ENCODE data around the gene PHOSPHO2. TPM values are rescaled to one million over a fixed set of nuclear protein-coding genes. Genes with fewer than 3 reads are reported as not detected.

The PHOSPHO2 gene
- total and polyA plus RNA-seq, 4 experiments from 2014 or later = 2.9 to 7.4 (median 7.2) TPM

GRCh38 chr2:169661265-169661664, 33.0 kb upstream of the PHOSPHO2 start:
- no peak for DNase-seq
- Histone ChIP-seq H3K36me3 (ENCODE audit: insufficient read depth, low read length) (no peaks in the 10 kb centered on the region), H3K9me3 (ENCODE audit: control insufficient read depth in 1 of 2, low read length in 2 of 2) (no peaks in the 10 kb centered on the region), H3K4me3 (ENCODE audit: low read length in 2 of 2) (no peak overlapping the region), H3K27ac (ENCODE audit: low read depth, low read length) (no peak overlapping the region), H3K27me3 (ENCODE audit: insufficient read depth, low read length) (no peaks in the 10 kb centered on the region), H3K4me1 (ENCODE audit: insufficient read depth, low read length) (no peaks in the 10 kb centered on the region)
- intact Hi-C loops (cut with micrococcal nuclease) = no loop called here
- H3K9me3 Mint-ChIP-seq = no peaks in the 10 kb centered on the region
- H3K4me1 Mint-ChIP-seq = no peaks in the 10 kb centered on the region
- no peak overlapping the region for H3K27ac Mint-ChIP-seq
- POLR2A ChIA-PET (ENCODE audit: partially characterized antibody) = no interaction called here
- peaks cover 0 to 4% of the 10 kb centered on the region in 2 donors for H3K27me3 Mint-ChIP-seq
- CTCF ChIA-PET (ENCODE audit: partially characterized antibody) = no interaction called here
- no peaks in the 10 kb centered on the region for H3K36me3 Mint-ChIP-seq
- H3K4me3 Mint-ChIP-seq = no peak overlapping the region

GRCh38 chr2:169662744-169663143, 31.5 kb upstream of the PHOSPHO2 start:
- ChIA-PET POLR2A (ENCODE audit: partially characterized antibody) (no interaction called here), CTCF (ENCODE audit: partially characterized antibody) (no interaction called here)
- no peaks in the 10 kb centered on the region for H3K36me3 Mint-ChIP-seq

DNA sequence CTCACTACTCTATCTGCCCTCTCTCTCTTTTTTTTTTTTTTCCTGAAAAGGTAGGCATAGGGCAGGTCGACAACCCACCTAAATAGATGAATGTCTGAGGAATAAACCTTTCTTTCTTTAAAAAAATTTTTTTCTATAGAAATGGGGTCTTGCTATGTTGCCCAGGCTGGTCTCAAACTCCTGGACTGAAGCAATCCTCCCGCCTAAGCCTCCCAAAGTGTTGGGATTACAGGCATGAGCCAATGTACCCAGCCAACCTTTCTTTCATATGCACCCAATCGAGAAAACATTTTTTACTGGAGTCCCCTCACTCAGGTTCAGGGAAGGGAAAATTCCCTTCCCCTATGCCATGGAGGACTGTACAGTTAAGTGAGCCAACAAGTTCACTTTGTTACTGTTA, 31.0 kb upstream of the PHOSPHO2 start:
- Mint-ChIP-seq H3K4me3 (no peak overlapping the region), H3K27ac (no peak overlapping the region), H3K9me3 (peaks cover 0 to 2% (median 0%) of the 10 kb centered on the region in 8 donors), H3K36me3 (no peaks in the 10 kb centered on the region), H3K4me1 (no peaks in the 10 kb centered on the region), H3K27me3 (peaks cover 0 to 4% of the 10 kb centered on the region in 2 donors)
- no peak for DNase-seq
- H3K4me3 ChIP-seq (ENCODE audit: low read length in 2 of 2) = no peak overlapping the region
- ChIA-PET POLR2A (ENCODE audit: partially characterized antibody) (no interaction called here), CTCF (ENCODE audit: partially characterized antibody) (interaction anchor here (0.7 kb wide), 1 partner anchor 30 kb away, joined by 3 read pairs; no protein-coding TSS in a partner anchor)
- H3K27ac ChIP-seq (ENCODE audit: low read depth, low read length) = no peak overlapping the region
- no peaks in the 10 kb centered on the region for H3K36me3 ChIP-seq (ENCODE audit: insufficient read depth, low read length)
- no peaks in the 10 kb centered on the region for H3K9me3 ChIP-seq (ENCODE audit: control insufficient read depth in 1 of 2, low read length in 2 of 2)
- intact Hi-C loops (cut with micrococcal nuclease) = no loop called here
- no peaks in the 10 kb centered on the region for H3K27me3 ChIP-seq (ENCODE audit: insufficient read depth, low read length)
- no peaks in the 10 kb centered on the region for H3K4me1 ChIP-seq (ENCODE audit: insufficient read depth, low read length)

More at GRCh38 chr2:169662744-169663143, 31.5 kb upstream of the PHOSPHO2 start:
- peaks cover 0 to 2% (median 0%) of the 10 kb centered on the region in 8 donors for H3K9me3 Mint-ChIP-seq
- peak overlapping the region in 1 of 7 donors; percentile 15 for H3K27ac Mint-ChIP-seq
- no peaks in the 10 kb centered on the region for H3K4me1 ChIP-seq (ENCODE audit: insufficient read depth, low read length)
- H3K36me3 ChIP-seq (ENCODE audit: insufficient read depth, low read length) = no peaks in the 10 kb centered on the region
- no peaks in the 10 kb centered on the region for H3K4me1 Mint-ChIP-seq
- H3K4me3 ChIP-seq (ENCODE audit: low read length in 2 of 2) = no peak overlapping the region
- H3K4me3 Mint-ChIP-seq = no peak overlapping the region
- H3K27me3 ChIP-seq (ENCODE audit: insufficient read depth, low read length) = no peaks in the 10 kb centered on the region
- intact Hi-C loops (cut with micrococcal nuclease) = no loop called here
- H3K9me3 ChIP-seq (ENCODE audit: control insufficient read depth in 1 of 2, low read length in 2 of 2) = no peaks in the 10 kb centered on the region
- H3K27ac ChIP-seq (ENCODE audit: low read depth, low read length) = no peak overlapping the region
- no peak for DNase-seq
- H3K27me3 Mint-ChIP-seq = peaks cover 0 to 4% of the 10 kb centered on the region in 2 donors

DNA sequence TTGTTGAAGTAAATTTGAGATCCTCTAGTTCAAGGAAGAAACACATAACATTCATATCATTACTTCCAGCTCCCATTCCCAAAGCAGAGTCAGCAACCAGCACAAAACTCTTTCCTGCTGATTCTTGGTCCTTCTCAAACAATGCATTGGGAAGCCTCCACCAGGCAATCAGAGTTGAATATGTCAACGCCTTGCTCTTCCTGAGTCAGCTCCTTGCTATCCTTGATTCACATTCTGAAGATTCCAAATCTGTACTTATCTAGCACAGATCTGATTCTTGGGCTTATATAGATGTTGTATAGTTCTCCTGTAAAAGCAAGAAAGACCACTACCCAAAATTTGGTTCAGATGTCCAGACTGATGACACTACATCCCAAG, 29.7 kb upstream of the PHOSPHO2 start:
- no peak overlapping the region for H3K4me3 Mint-ChIP-seq
- POLR2A ChIA-PET (ENCODE audit: partially characterized antibody) = no interaction called here
- H3K36me3 Mint-ChIP-seq = no peaks in the 10 kb centered on the region
- Histone ChIP-seq H3K27ac (ENCODE audit: low read depth, low read length) (no peak overlapping the region), H3K4me1 (ENCODE audit: insufficient read depth, low read length) (no peaks in the 10 kb centered on the region), H3K36me3 (ENCODE audit: insufficient read depth, low read length) (no peaks in the 10 kb centered on the region), H3K9me3 (ENCODE audit: control insufficient read depth in 1 of 2, low read length in 2 of 2) (no peaks in the 10 kb centered on the region), H3K27me3 (ENCODE audit: insufficient read depth, low read length) (no peaks in the 10 kb centered on the region), H3K4me3 (ENCODE audit: low read length in 2 of 2) (no peak overlapping the region)
- H3K9me3 Mint-ChIP-seq = peaks cover 0 to 2% (median 0%) of the 10 kb centered on the region in 8 donors
- CTCF ChIA-PET (ENCODE audit: partially characterized antibody) = interaction anchor here (0.6 kb wide), 1 partner anchor 1687 kb away, joined by 4 read pairs; no protein-coding TSS in a partner anchor
- H3K4me1 Mint-ChIP-seq = no peaks in the 10 kb centered on the region
- intact Hi-C loops (cut with micrococcal nuclease) = no loop called here
- peaks cover 0 to 4% of the 10 kb centered on the region in 2 donors for H3K27me3 Mint-ChIP-seq
- no peak for DNase-seq
- H3K27ac Mint-ChIP-seq = no peak overlapping the region

GRCh38 chr2:169664978-169665930, 29.0 kb upstream of the PHOSPHO2 start:
- no peaks in the 10 kb centered on the region for H3K27me3 ChIP-seq (ENCODE audit: insufficient read depth, low read length)
- no peak overlapping the region for H3K27ac ChIP-seq (ENCODE audit: low read depth, low read length)
- intact Hi-C loops (cut with micrococcal nuclease) = no loop called here
- H3K4me1 Mint-ChIP-seq = no peaks in the 10 kb centered on the region
- H3K27ac Mint-ChIP-seq = no peak overlapping the region
- DNase-seq = no peak
- no peaks in the 10 kb centered on the region for H3K36me3 ChIP-seq (ENCODE audit: insufficient read depth, low read length)
- H3K36me3 Mint-ChIP-seq = no peaks in the 10 kb centered on the region
- no peaks in the 10 kb centered on the region for H3K4me1 ChIP-seq (ENCODE audit: insufficient read depth, low read length)
- peaks cover 0 to 4% of the 10 kb centered on the region in 2 donors for H3K27me3 Mint-ChIP-seq
- CTCF ChIA-PET (ENCODE audit: partially characterized antibody) = no interaction called here
- POLR2A ChIA-PET (ENCODE audit: partially characterized antibody) = no interaction called here
- no peak overlapping the region for H3K4me3 Mint-ChIP-seq
- no peak overlapping the region for H3K4me3 ChIP-seq (ENCODE audit: low read length in 2 of 2)
- H3K9me3 ChIP-seq (ENCODE audit: control insufficient read depth in 1 of 2, low read length in 2 of 2) = no peaks in the 10 kb centered on the region
- H3K9me3 Mint-ChIP-seq = peaks cover 0 to 2% (median 0%) of the 10 kb centered on the region in 8 donors

- H3K4me1 ChIP-seq (ENCODE audit: insufficient read depth, low read length) = no peaks in the 10 kb centered on the region
- H3K36me3 ChIP-seq (ENCODE audit: insufficient read depth, low read length) = no peaks in the 10 kb centered on the region
- no peak overlapping the region for H3K4me3 Mint-ChIP-seq
- no peak for DNase-seq
- no peaks in the 10 kb centered on the region for H3K36me3 Mint-ChIP-seq
- no peaks in the 10 kb centered on the region for H3K27me3 ChIP-seq (ENCODE audit: insufficient read depth, low read length)
- H3K9me3 Mint-ChIP-seq = peaks cover 0 to 2% (median 0%) of the 10 kb centered on the region in 8 donors
- POLR2A ChIA-PET (ENCODE audit: partially characterized antibody) = no interaction called here
- CTCF ChIA-PET (ENCODE audit: partially characterized antibody) = no interaction called here
- H3K27ac Mint-ChIP-seq = no peak overlapping the region
- no peaks in the 10 kb centered on the region for H3K4me1 Mint-ChIP-seq
- H3K27me3 Mint-ChIP-seq = peaks cover 0 to 4% of the 10 kb centered on the region in 2 donors
- intact Hi-C loops (cut with micrococcal nuclease) = no loop called here
- H3K27ac ChIP-seq (ENCODE audit: low read depth, low read length) = no peak overlapping the region
- no peak overlapping the region for H3K4me3 ChIP-seq (ENCODE audit: low read length in 2 of 2)
- no peaks in the 10 kb centered on the region for H3K9me3 ChIP-seq (ENCODE audit: control insufficient read depth in 1 of 2, low read length in 2 of 2)
These were observed 26.7 kb upstream of the PHOSPHO2 start for GRCh38 chr2:169667583-169667982.

- Mint-ChIP-seq H3K27me3 (peaks cover 4 to 5% of the 10 kb centered on the region in 2 donors), H3K4me3 (no peak overlapping the region), H3K27ac (no peak overlapping the region), H3K36me3 (no peaks in the 10 kb centered on the region), H3K4me1 (no peaks in the 10 kb centered on the region), H3K9me3 (peaks cover 0 to 6% (median 0%) of the 10 kb centered on the region in 8 donors)
- intact Hi-C loops (cut with micrococcal nuclease) = no loop called here
- POLR2A ChIA-PET (ENCODE audit: partially characterized antibody) = no interaction called here
- H3K9me3 ChIP-seq (ENCODE audit: control insufficient read depth in 1 of 2, low read length in 2 of 2) = no peaks in the 10 kb centered on the region
- no peak overlapping the region for H3K27ac ChIP-seq (ENCODE audit: low read depth, low read length)
- CTCF ChIA-PET (ENCODE audit: partially characterized antibody) = interaction anchor here (0.7 kb wide), 1 partner anchor 28 kb away, joined by 3 read pairs; no protein-coding TSS in a partner anchor
- H3K4me1 ChIP-seq (ENCODE audit: insufficient read depth, low read length) = no peaks in the 10 kb centered on the region
- H3K36me3 ChIP-seq (ENCODE audit: insufficient read depth, low read length) = no peaks in the 10 kb centered on the region
- H3K27me3 ChIP-seq (ENCODE audit: insufficient read depth, low read length) = no peaks in the 10 kb centered on the region
- no peak for DNase-seq
- no peak overlapping the region for H3K4me3 ChIP-seq (ENCODE audit: low read length in 2 of 2)
These were observed 24.0 kb upstream of the PHOSPHO2 start for GRCh38 chr2:169670215-169670651.
